ENCODE measurements around the gene TRIM24. TPM values are rescaled to one million over a fixed set of nuclear protein-coding genes. Genes with fewer than 3 reads are reported as not detected.
"Not testable (repeated sequence)": the region's sequence is repeated elsewhere in the genome, so short reads cannot be mapped to it uniquely, and the experiment has no call there.

TRIM24 gene
- polyA plus RNA-seq, 3 donors, result 55.8 to 64.7 (median 61.7) TPM

GRCh38 chr7:138524259-138524658, 64.2 kb downstream of the TRIM24 start:
- DNase-seq, result no peak

- no peak for DNase-seq
Measured at GRCh38 chr7:138525757-138526156, 65.7 kb downstream of the TRIM24 start.

GRCh38 chr7:138527746-138528223, 67.7 kb downstream of the TRIM24 start:
- peak; percentile 7 for DNase-seq

GRCh38 chr7:138536833-138537232, 76.8 kb downstream of the TRIM24 start:
- DNase-seq, result not testable (repeated sequence)

- DNase-seq, result no peak
Measured at GRCh38 chr7:138538518-138538917, 78.5 kb downstream of the TRIM24 start.

- no peak for DNase-seq
Measured at GRCh38 chr7:138538997-138539644, 79.1 kb downstream of the TRIM24 start.

GRCh38 chr7:138542183-138542582, 82.1 kb downstream of the TRIM24 start:
- DNase-seq, result no peak

- DNase-seq, result no peak
Measured at GRCh38 chr7:138543739-138544138, 83.7 kb downstream of the TRIM24 start.

GRCh38 chr7:138545123-138545522, 85.1 kb downstream of the TRIM24 start:
- DNase-seq, result no peak

GRCh38 chr7:138546064-138546619, 86.1 kb downstream of the TRIM24 start:
- no peak for DNase-seq

- DNase-seq, result no peak
Measured at GRCh38 chr7:138546829-138547228, 86.8 kb downstream of the TRIM24 start.

- no peak for DNase-seq
Measured at GRCh38 chr7:138549082-138549481, 89.0 kb downstream of the TRIM24 start.

GRCh38 chr7:138550337-138550736, 90.3 kb downstream of the TRIM24 start:
- no peak for DNase-seq

- no peak for DNase-seq
Measured at GRCh38 chr7:138551102-138551501, 91.0 kb downstream of the TRIM24 start.

GRCh38 chr7:138553805-138554204, 93.7 kb downstream of the TRIM24 start:
- no peak for DNase-seq

GRCh38 chr7:138554674-138555073, 94.6 kb downstream of the TRIM24 start:
- DNase-seq, result no peak

GRCh38 chr7:138555684-138556083, 95.6 kb downstream of the TRIM24 start:
- DNase-seq, result no peak

GRCh38 chr7:138556771-138557484, 96.9 kb downstream of the TRIM24 start:
- no peak for DNase-seq

- DNase-seq, result no peak
Measured at GRCh38 chr7:138559448-138559847, 99.4 kb downstream of the TRIM24 start.

GRCh38 chr7:138563808-138564207, 103.7 kb downstream of the TRIM24 start:
- DNase-seq, result no peak

- DNase-seq, result no peak
Measured at GRCh38 chr7:138564365-138564764, 104.3 kb downstream of the TRIM24 start.

- DNase-seq, result no peak
Measured at GRCh38 chr7:138565071-138565450, 105.0 kb downstream of the TRIM24 start.

- no peak for DNase-seq
Measured at GRCh38 chr7:138565451-138566114, 105.5 kb downstream of the TRIM24 start.

Measured in renal pelvis (tissue), 4 donors.